Neuronal stem cell (in vitro differentiated cells): ENCODE data around the gene MACROD2.

Experiments
- DNase-seq: peaks from one replicate; pipeline ENCODE4 v3.0.0-alpha.2; 2013; ENCODE audit warnings: low spot score
- H2AFZ ChIP-seq: one replicate; pipeline ENCODE4 v1.6.1; 2013; ENCODE audit warnings: mild to moderate bottlenecking, low read length, inconsistent platforms
- H2AK5ac ChIP-seq: 2 replicates; pipeline ENCODE4 v1.6.1; 2013; ENCODE audit warnings: low read depth, mild to moderate bottlenecking, inconsistent platforms, low read length, moderate library complexity, mixed read lengths
- H2BK120ac ChIP-seq: 2 replicates; pipeline ENCODE4 v1.6.1; 2013; ENCODE audit warnings: low read depth, mild to moderate bottlenecking, inconsistent platforms, low read length, moderate library complexity, mixed read lengths
- H2BK12ac ChIP-seq: one replicate; pipeline ENCODE4 v1.6.1; 2013; ENCODE audit warnings: low read length, inconsistent platforms
- H2BK15ac ChIP-seq: 2 replicates; pipeline ENCODE4 v1.6.1; 2013; ENCODE audit warnings: mild to moderate bottlenecking, low read length, inconsistent platforms, mixed read lengths
- H2BK5ac ChIP-seq: one replicate; pipeline ENCODE4 v1.6.1; 2013; ENCODE audit warnings: inconsistent platforms, mild to moderate bottlenecking, low read length, moderate library complexity
- H3K14ac ChIP-seq: one replicate; pipeline ENCODE4 v1.6.1; 2013; ENCODE audit warnings: low read length, inconsistent platforms
- H3K18ac ChIP-seq: 2 replicates; pipeline ENCODE4 v1.6.1; 2013; ENCODE audit warnings: low read length, inconsistent platforms
- H3K23ac ChIP-seq: 2 replicates; pipeline ENCODE4 v1.6.1; 2013; ENCODE audit warnings: low read depth, mild to moderate bottlenecking, mixed read lengths, low read length, inconsistent platforms; ENCODE audit not compliant: poor library complexity
- H3K27ac ChIP-seq: replicated peaks from 3 replicates; pipeline ENCODE4 v1.5.1; 2013; ENCODE audit warnings: low read length, inconsistent platforms
- H3K27me3 ChIP-seq, 3 experiments: 2 replicates each; pipeline ENCODE4 v1.6.1; 2013; ENCODE audit warnings: low read length in 3 of 3, mild to moderate bottlenecking in 2 of 3, inconsistent platforms in 1 of 3, low read depth in 1 of 3, mixed read lengths in 1 of 3, moderate library complexity in 1 of 3; ENCODE audit not compliant: control insufficient read depth in 3 of 3, insufficient read depth in 3 of 3
- H3K36me3 ChIP-seq, 2 donors: replicated peaks in 1 of 2; 2 replicates each; pipeline ENCODE4 v1.6.1; 2013; ENCODE audit warnings: low read length in 2 of 2; ENCODE audit not compliant: control insufficient read depth in 2 of 2, insufficient read depth in 2 of 2
- H3K4ac ChIP-seq: 2 replicates; pipeline ENCODE4 v1.6.1; 2013; ENCODE audit warnings: inconsistent platforms, mild to moderate bottlenecking, low read length, moderate library complexity
- H3K4me1 ChIP-seq, 2 donors: 1 replicate in 1 of 2; 2 replicates in 1 of 2; pipeline ENCODE4 v1.6.1; 2013; ENCODE audit warnings: low read length in 2 of 2, low read depth in 1 of 2; ENCODE audit not compliant: control insufficient read depth in 2 of 2, insufficient read depth in 1 of 2
- H3K4me2 ChIP-seq: one replicate; pipeline ENCODE4 v1.6.1; 2013; ENCODE audit warnings: mild to moderate bottlenecking, low read length, inconsistent platforms; ENCODE audit not compliant: insufficient read depth, poor library complexity, severe bottlenecking
- H3K4me3 ChIP-seq, 2 donors: 2 replicates each; pipeline ENCODE4 v1.5.1; 2013; ENCODE audit warnings: low read length in 2 of 2, mild to moderate bottlenecking in 2 of 2, inconsistent platforms in 1 of 2, moderate library complexity in 1 of 2
- H3K79me1 ChIP-seq: one replicate; pipeline ENCODE4 v1.6.1; 2013; ENCODE audit warnings: low read depth, mild to moderate bottlenecking, inconsistent platforms, low read length, moderate library complexity
- H3K9ac ChIP-seq: one replicate; pipeline ENCODE4 v1.6.1; 2013; ENCODE audit warnings: mild to moderate bottlenecking, low read depth, low read length, inconsistent platforms; ENCODE audit not compliant: poor library complexity
- H3K9me3 ChIP-seq, 2 donors: replicated peaks in 1 of 2; 2 replicates each; pipeline versions ENCODE3 to v1.6.1; 2013; ENCODE audit warnings: low read length in 2 of 2, mild to moderate bottlenecking in 2 of 2, inconsistent platforms in 1 of 2, low read depth in 1 of 2, mixed read lengths in 1 of 2, moderate library complexity in 1 of 2; ENCODE audit not compliant: control insufficient read depth in 2 of 2, insufficient read depth in 1 of 2
- H4K8ac ChIP-seq: one replicate; pipeline ENCODE4 v1.6.1; 2013; ENCODE audit warnings: low read depth, mild to moderate bottlenecking, inconsistent platforms, low read length, moderate library complexity
- H4K91ac ChIP-seq: one replicate; pipeline ENCODE4 v1.6.1; 2013; ENCODE audit warnings: low read length, low read depth, mild to moderate bottlenecking, inconsistent platforms; ENCODE audit not compliant: poor library complexity
- WGBS, 2 donors: extraction: QIAGEN DNeasy Blood & Tissue Kit; methylation state at CpG; one replicate each; pipeline ENCODE4 v1.1.7; 2013; ENCODE audit warnings: missing lambda C conversion rate in 2 of 2, mixed read lengths in 1 of 2; ENCODE audit not compliant: insufficient read length in 2 of 2, insufficient replicate concordance in 1 of 2; ENCODE audit errors: extremely low coverage in 2 of 2; 5-methylcytosine and 5-hydroxymethylcytosine counted together

MACROD2 gene

GRCh38 chr20:14489544-14489943 is 494.2 kb downstream of the MACROD2 start:
- Histone ChIP-seq H3K23ac (no peak overlapping the region), H3K4me1 (no peaks in the 10 kb centered on the region), H3K4me2 (no peak overlapping the region), H3K9ac (no peak overlapping the region), H2AK5ac (no peak overlapping the region), H2BK5ac (no peak overlapping the region), H3K79me1 (no peaks in the 10 kb centered on the region), H2AFZ (no peak overlapping the region), H3K4me3 (no peak overlapping the region), H2BK120ac (no peak overlapping the region), H3K4ac (no peak overlapping the region), H3K14ac (no peak overlapping the region), H3K27me3 (no peaks in the 10 kb centered on the region), H2BK12ac (no peak overlapping the region), H3K9me3 (no peaks in the 10 kb centered on the region), H3K36me3 (no peaks in the 10 kb centered on the region), H4K8ac (no peak overlapping the region), H3K27ac (no peak overlapping the region), H3K18ac (no peak overlapping the region), H2BK15ac (no peak overlapping the region), H4K91ac (no peak overlapping the region)
- no peak for DNase-seq
- no CpG with 5 or more reads among the region's 2 CpGs for WGBS, 2 donors

GRCh38 chr20:14491436-14491835 is 496.1 kb downstream of the MACROD2 start:
- H3K4me2 ChIP-seq: no peak overlapping the region
- no peak overlapping the region for H3K18ac ChIP-seq
- no peak overlapping the region for H3K23ac ChIP-seq
- no peak overlapping the region for H4K8ac ChIP-seq
- H3K9ac ChIP-seq: no peak overlapping the region
- H2AFZ ChIP-seq: no peak overlapping the region
- H3K4me1 ChIP-seq: no peaks in the 10 kb centered on the region
- H4K91ac ChIP-seq: no peak overlapping the region
- no CpG with 5 or more reads among the region's 1 CpG for WGBS, 2 donors
- no peak overlapping the region for H2BK15ac ChIP-seq
- no peak overlapping the region for H3K14ac ChIP-seq
- H3K79me1 ChIP-seq: no peaks in the 10 kb centered on the region
- no peak overlapping the region for H2BK5ac ChIP-seq
- no peak overlapping the region for H2AK5ac ChIP-seq
- no peak overlapping the region for H2BK12ac ChIP-seq
- no peak overlapping the region for H3K4ac ChIP-seq
- no peak for DNase-seq
- no peak overlapping the region for H2BK120ac ChIP-seq
- no peaks in the 10 kb centered on the region for H3K27me3 ChIP-seq
- no peaks in the 10 kb centered on the region for H3K9me3 ChIP-seq
- H3K4me3 ChIP-seq: no peak overlapping the region
- H3K27ac ChIP-seq: no peak overlapping the region
- H3K36me3 ChIP-seq: no peaks in the 10 kb centered on the region

GRCh38 chr20:14493408-14493807 is 498.1 kb downstream of the MACROD2 start:
- WGBS, 2 donors: no CpG with 5 or more reads among the region's 1 CpG
- Histone ChIP-seq H3K9me3 (no peaks in the 10 kb centered on the region), H2BK15ac (no peak overlapping the region), H3K36me3 (no peaks in the 10 kb centered on the region), H2BK5ac (no peak overlapping the region), H3K27me3 (no peaks in the 10 kb centered on the region), H3K4me2 (no peak overlapping the region), H4K91ac (no peak overlapping the region), H2BK120ac (no peak overlapping the region), H2AK5ac (no peak overlapping the region), H3K4me3 (no peak overlapping the region), H2BK12ac (no peak overlapping the region), H3K18ac (no peak overlapping the region), H3K14ac (no peak overlapping the region), H3K4me1 (peaks cover 0 to 5% of the 10 kb centered on the region in 2 donors), H3K4ac (no peak overlapping the region), H3K27ac (no peak overlapping the region), H2AFZ (no peak overlapping the region), H3K79me1 (no peaks in the 10 kb centered on the region), H3K9ac (no peak overlapping the region), H4K8ac (no peak overlapping the region), H3K23ac (no peak overlapping the region)
- no peak for DNase-seq

- no peak overlapping the region for H2AFZ ChIP-seq
- no peak overlapping the region for H3K4me2 ChIP-seq
- no peak overlapping the region for H3K9ac ChIP-seq
- no peaks in the 10 kb centered on the region for H3K36me3 ChIP-seq
- no peak overlapping the region for H3K27ac ChIP-seq
- no peaks in the 10 kb centered on the region for H3K9me3 ChIP-seq
- H3K27me3 ChIP-seq: no peaks in the 10 kb centered on the region
- H3K18ac ChIP-seq: no peak overlapping the region
- no peak overlapping the region for H3K14ac ChIP-seq
- H3K4me1 ChIP-seq: peaks cover 5 to 13% of the 10 kb centered on the region in 2 donors
- H4K91ac ChIP-seq: no peak overlapping the region
- no peaks in the 10 kb centered on the region for H3K79me1 ChIP-seq
- no peak overlapping the region for H3K4me3 ChIP-seq
- H2AK5ac ChIP-seq: no peak overlapping the region
- no peak overlapping the region for H3K4ac ChIP-seq
- no peak overlapping the region for H4K8ac ChIP-seq
- WGBS, 2 donors: no CpG with 5 or more reads among the region's 1 CpG
- H2BK120ac ChIP-seq: no peak overlapping the region
- no peak overlapping the region for H2BK15ac ChIP-seq
- no peak overlapping the region for H2BK5ac ChIP-seq
- no peak overlapping the region for H3K23ac ChIP-seq
- H2BK12ac ChIP-seq: no peak overlapping the region
- no peak for DNase-seq
These were observed 499.0 kb downstream of the MACROD2 start for GRCh38 chr20:14494355-14494754.
